ENCODE measurements around the gene FOXP1. TPM values are rescaled to one million over a fixed set of nuclear protein-coding genes. Genes with fewer than 3 reads are reported as not detected.

FOXP1 gene
- total and polyA plus RNA-seq, 2 donors (not counting 1 experiment from before 2014, with no cell fraction given), result 70.3 to 101 TPM

DNA sequence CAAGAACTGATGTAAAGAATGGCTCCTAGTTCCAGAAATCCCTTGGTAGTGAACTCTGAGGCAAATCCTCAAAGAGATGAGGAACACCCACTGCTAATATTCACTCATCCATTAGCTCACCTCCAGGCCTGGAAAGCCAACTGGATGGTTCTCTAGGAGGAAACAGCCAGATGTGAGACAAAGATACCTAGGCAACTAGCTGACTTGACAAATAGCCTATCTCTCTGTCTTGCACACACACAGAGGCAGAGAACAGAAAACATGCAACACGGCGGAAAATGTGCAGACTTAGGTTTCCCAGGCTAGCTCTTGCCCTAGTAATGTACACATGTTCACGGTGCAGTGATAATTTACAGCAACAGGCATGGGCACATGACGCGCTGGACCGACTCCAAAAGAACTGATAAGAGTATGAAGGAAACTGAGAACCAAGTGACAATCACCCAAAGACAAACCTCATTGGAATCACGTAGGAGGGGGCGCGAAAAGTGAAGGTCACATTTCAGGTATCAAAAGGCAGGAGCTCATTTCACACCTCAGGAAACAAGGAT lies 318.1 kb downstream of the FOXP1 start:
- H3K9ac ChIP-seq (ENCODE audit: insufficient read depth, low read length), result no peak overlapping the region

DNA sequence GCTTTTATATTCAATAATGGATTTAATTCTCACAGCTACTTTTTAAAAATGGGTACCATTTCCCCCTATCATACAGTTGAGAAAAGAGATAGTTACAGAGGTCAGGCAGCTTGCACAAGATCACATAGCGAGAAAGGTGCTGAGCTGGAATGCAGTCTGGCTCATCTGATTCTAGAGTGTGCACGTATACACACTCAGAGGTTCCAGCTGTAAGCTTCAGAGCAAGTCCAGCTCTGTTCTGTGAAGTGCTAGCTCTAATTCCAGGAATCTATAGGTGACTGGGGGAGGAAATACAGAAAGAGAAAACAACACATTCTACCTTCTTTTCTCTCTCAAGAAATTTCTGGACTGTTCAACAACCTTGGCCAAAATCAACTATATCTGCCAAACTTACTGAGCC lies 318.7 kb downstream of the FOXP1 start:
- no peak for DNase-seq (ENCODE audit: low read depth in 2 of 2)
- no peak overlapping the region for H3K9ac ChIP-seq (ENCODE audit: insufficient read depth, low read length)
- no peaks in the 10 kb centered on the region for H3K27me3 ChIP-seq (ENCODE audit: control insufficient read depth, insufficient read depth, low read length)
- H3K9me3 ChIP-seq (ENCODE audit: control insufficient read depth, insufficient read depth, low read depth, low read length), result no peaks in the 10 kb centered on the region
- no peaks in the 10 kb centered on the region for H4K20me1 ChIP-seq (ENCODE audit: control insufficient read depth, extremely low read depth, insufficient read depth, low read length)
- H2AFZ ChIP-seq (ENCODE audit: low read length), result no peak overlapping the region
- H3K79me2 ChIP-seq (ENCODE audit: control insufficient read depth, insufficient read depth, low read length), result no peaks in the 10 kb centered on the region
- H3K36me3 ChIP-seq (ENCODE audit: control insufficient read depth, insufficient read depth, low read length), result no peaks in the 10 kb centered on the region
- no peak overlapping the region for H3K27ac ChIP-seq (ENCODE audit: insufficient read depth, low read length)
- H3K4me3 ChIP-seq (replicated peaks in 1 of 4; ENCODE audit: control extremely low read depth in 1 of 4, insufficient read depth in 1 of 4, low read depth in 3 of 4, low read length in 4 of 4), result no peak overlapping the region
- H3K4me1 ChIP-seq (ENCODE audit: control insufficient read depth, extremely low read depth, insufficient read depth, low read length), result no peaks in the 10 kb centered on the region
- TF ChIP-seq, protein P1, sequence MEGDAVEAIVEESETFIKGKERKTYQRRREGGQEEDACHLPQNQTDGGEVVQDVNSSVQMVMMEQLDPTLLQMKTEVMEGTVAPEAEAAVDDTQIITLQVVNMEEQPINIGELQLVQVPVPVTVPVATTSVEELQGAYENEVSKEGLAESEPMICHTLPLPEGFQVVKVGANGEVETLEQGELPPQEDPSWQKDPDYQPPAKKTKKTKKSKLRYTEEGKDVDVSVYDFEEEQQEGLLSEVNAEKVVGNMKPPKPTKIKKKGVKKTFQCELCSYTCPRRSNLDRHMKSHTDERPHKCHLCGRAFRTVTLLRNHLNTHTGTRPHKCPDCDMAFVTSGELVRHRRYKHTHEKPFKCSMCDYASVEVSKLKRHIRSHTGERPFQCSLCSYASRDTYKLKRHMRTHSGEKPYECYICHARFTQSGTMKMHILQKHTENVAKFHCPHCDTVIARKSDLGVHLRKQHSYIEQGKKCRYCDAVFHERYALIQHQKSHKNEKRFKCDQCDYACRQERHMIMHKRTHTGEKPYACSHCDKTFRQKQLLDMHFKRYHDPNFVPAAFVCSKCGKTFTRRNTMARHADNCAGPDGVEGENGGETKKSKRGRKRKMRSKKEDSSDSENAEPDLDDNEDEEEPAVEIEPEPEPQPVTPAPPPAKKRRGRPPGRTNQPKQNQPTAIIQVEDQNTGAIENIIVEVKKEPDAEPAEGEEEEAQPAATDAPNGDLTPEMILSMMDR (conservative IDR thresholded peaks at IDR 0.05 in 1 of 2, IDR thresholded peaks at IDR 0.05 in 1 of 2; ENCODE audit: low read depth in 1 of 2, low read length in 2 of 2), result no peak
- TF ChIP-seq EZH2 (IDR thresholded peaks at IDR 0.05; ENCODE audit: low read length, missing control alignments), result no peak
- H3K4me2 ChIP-seq (ENCODE audit: extremely low read depth, insufficient read depth, low read length), result no peak overlapping the region

More for the DNA sequence above, 318.1 kb downstream of the FOXP1 start:
- no peak overlapping the region for H3K27ac ChIP-seq (ENCODE audit: insufficient read depth, low read length)
- no peaks in the 10 kb centered on the region for H3K36me3 ChIP-seq (ENCODE audit: control insufficient read depth, insufficient read depth, low read length)
- DNase-seq (ENCODE audit: low read depth in 2 of 2), result no peak
- TF ChIP-seq, protein P1 (conservative IDR thresholded peaks at IDR 0.05 in 1 of 2, IDR thresholded peaks at IDR 0.05 in 1 of 2; ENCODE audit: low read depth in 1 of 2, low read length in 2 of 2), result no peak
- H3K79me2 ChIP-seq (ENCODE audit: control insufficient read depth, insufficient read depth, low read length), result no peaks in the 10 kb centered on the region
- no peaks in the 10 kb centered on the region for H3K9me3 ChIP-seq (ENCODE audit: control insufficient read depth, insufficient read depth, low read depth, low read length)
- H2AFZ ChIP-seq (ENCODE audit: low read length), result no peak overlapping the region
- no peaks in the 10 kb centered on the region for H3K4me1 ChIP-seq (ENCODE audit: control insufficient read depth, extremely low read depth, insufficient read depth, low read length)
- H3K4me3 ChIP-seq (replicated peaks in 1 of 4; ENCODE audit: control extremely low read depth in 1 of 4, insufficient read depth in 1 of 4, low read depth in 3 of 4, low read length in 4 of 4), result no peak overlapping the region
- H3K27me3 ChIP-seq (ENCODE audit: control insufficient read depth, insufficient read depth, low read length), result no peaks in the 10 kb centered on the region
- no peak overlapping the region for H3K4me2 ChIP-seq (ENCODE audit: extremely low read depth, insufficient read depth, low read length)
- no peaks in the 10 kb centered on the region for H4K20me1 ChIP-seq (ENCODE audit: control insufficient read depth, extremely low read depth, insufficient read depth, low read length)

DNA sequence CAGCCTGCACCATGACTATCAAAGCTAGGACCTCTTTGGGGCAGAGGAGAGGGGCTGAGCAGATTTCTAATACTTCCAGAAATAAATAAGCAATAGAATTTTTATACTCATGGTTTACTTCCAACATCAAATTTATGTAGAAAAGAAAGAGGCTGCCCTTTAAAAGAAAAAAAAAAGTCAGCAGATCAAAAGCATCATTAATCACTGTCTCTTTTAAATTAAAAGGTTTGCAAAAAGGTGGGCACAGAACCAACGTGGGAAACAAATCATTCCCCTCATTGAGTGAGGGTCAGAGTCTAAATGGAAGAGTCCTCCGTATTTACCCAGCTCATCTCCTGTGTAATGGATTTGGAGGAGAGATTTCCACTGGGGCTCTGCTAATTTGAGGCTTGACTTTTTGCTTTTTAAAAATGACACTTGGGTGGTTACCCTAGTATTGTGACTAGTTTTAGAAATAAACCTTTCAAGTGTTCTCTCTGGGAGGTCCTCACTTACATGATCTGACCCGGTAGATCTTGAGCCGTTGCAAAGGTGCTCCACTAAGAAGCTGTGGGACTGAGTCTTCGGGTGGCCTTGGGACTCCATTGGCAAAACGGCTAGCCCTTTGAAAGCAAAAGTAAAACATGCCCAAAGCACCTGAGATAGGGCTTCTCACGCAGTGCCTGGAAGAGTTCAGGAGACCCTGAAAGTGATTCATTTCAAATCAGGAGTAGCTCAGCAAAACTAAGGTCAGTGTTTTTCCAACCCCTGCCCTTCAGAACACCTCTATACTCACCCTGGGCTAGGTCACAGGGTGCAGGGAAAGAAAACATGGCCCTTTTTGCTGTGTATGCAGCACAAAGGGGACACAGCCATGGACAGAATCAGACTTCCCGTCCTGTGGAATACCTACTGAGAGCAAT lies 320.9 kb downstream of the FOXP1 start:
- Histone ChIP-seq H4K20me1 (ENCODE audit: control insufficient read depth, extremely low read depth, insufficient read depth, low read length) (no peaks in the 10 kb centered on the region), H3K4me3 (replicated peaks in 1 of 4; ENCODE audit: control extremely low read depth in 1 of 4, insufficient read depth in 1 of 4, low read depth in 3 of 4, low read length in 4 of 4) (no peak overlapping the region), H3K9ac (ENCODE audit: insufficient read depth, low read length) (no peak overlapping the region), H3K27me3 (ENCODE audit: control insufficient read depth, insufficient read depth, low read length) (no peaks in the 10 kb centered on the region), H3K79me2 (ENCODE audit: control insufficient read depth, insufficient read depth, low read length) (no peaks in the 10 kb centered on the region), H3K9me3 (ENCODE audit: control insufficient read depth, insufficient read depth, low read depth, low read length) (no peaks in the 10 kb centered on the region), H3K27ac (ENCODE audit: insufficient read depth, low read length) (no peak overlapping the region), H3K4me1 (ENCODE audit: control insufficient read depth, extremely low read depth, insufficient read depth, low read length) (no peaks in the 10 kb centered on the region), H2AFZ (ENCODE audit: low read length) (no peak overlapping the region), H3K4me2 (ENCODE audit: extremely low read depth, insufficient read depth, low read length) (no peak overlapping the region), H3K36me3 (ENCODE audit: control insufficient read depth, insufficient read depth, low read length) (no peaks in the 10 kb centered on the region)
- DNase-seq (ENCODE audit: low read depth in 2 of 2), result no peak
- TF ChIP-seq, protein P1 (conservative IDR thresholded peaks at IDR 0.05 in 1 of 2, IDR thresholded peaks at IDR 0.05 in 1 of 2; ENCODE audit: low read depth in 1 of 2, low read length in 2 of 2), result no peak
- no peak for TF ChIP-seq EZH2 (IDR thresholded peaks at IDR 0.05; ENCODE audit: low read length, missing control alignments)

Measured in fibroblast of lung (primary cell).